Activated CD8-positive, alpha-beta memory T cell treated with anti-CD3 and anti-CD28 coated beads, Interleukin-2, amount 50 U/mL, for 48 hours (primary cell): ENCODE measurements around the gene ISOC1.

Experiments
- DNase-seq: peaks from one replicate; pipeline ENCODE4 v3.0.0-alpha.2; 2020

Gene ISOC1

GRCh38 chr5:129096382-129096991 is 1.9 kb downstream of the ISOC1 start:
- DNase-seq = no peak

DNA sequence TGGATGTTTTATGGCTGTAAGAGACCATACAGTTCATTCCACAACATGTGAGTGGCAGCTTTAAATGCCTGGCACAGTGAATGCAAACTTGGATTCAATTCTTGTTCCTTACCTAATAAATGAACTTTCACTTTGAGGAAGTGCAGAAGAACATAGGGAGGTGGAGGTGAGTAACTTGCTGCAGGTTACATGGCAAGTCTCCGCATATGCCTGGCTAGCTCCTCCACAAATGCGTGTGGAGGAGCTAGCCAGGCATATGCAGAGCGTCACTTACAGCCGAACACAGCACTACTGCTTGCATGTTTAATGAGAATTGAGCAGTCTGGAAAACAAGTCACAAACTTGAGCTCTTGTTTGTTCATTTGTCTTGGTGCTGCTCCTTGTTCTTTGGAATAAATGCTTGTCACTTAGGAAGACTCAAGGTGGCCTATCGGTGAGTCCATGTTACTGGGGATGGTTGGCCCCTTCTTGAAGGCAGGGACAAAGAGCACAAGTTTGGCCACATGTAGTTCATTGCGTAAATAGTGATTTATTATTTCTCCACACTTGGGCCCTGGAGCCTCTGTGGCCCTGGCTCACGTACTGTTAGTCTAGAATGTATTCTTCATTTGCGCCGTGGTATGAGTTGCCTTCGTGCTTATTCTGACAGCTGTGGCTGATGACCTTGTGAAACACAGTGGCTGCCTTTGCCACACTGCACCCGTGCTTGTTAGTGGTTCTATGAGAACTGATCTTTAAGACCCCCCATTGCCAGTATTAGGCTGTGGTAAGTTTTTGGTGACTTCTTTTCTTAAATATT is 3.1 kb downstream of the ISOC1 start:
- no peak for DNase-seq

- DNase-seq = no peak
Measured at GRCh38 chr5:129098488-129099183, 4.1 kb downstream of the ISOC1 start.

DNA sequence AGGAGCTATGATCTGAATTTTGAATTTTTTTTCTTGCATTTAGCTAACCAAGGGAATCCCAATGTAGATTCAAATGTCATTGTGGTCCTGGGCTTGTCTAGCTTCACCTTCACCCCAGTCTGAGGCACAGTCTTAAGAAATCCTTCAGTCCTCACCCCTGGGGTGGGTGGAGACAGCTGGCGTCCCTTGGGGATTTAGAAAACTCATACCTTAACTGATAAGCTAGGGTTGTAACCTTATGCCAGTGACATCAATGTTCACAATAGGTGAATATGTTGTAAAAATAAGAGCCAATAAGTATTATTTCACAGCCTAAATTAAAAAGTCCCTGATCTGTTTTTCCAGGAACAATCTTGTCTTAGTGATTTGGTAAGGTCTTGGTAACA is 4.6 kb downstream of the ISOC1 start:
- no peak for DNase-seq

DNA sequence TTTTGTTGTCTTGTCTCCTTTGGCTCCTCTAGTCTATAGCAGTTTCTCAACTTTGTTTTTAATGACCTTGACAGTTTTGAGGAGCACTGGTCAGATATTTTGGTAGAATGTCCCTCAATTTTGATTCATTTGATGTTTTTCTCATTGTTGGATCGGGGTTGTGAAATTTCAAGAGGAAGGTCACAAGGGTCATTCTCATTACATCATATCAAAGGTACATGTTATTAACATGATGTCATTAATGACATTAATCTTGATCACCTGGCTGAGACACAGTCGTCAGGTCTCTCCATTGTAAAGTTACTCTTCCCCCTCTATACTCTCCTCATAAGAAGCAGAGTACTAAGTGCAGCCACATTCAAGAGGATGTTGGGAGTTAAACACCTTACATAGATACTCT is 7.2 kb downstream of the ISOC1 start:
- DNase-seq = no peak

DNA sequence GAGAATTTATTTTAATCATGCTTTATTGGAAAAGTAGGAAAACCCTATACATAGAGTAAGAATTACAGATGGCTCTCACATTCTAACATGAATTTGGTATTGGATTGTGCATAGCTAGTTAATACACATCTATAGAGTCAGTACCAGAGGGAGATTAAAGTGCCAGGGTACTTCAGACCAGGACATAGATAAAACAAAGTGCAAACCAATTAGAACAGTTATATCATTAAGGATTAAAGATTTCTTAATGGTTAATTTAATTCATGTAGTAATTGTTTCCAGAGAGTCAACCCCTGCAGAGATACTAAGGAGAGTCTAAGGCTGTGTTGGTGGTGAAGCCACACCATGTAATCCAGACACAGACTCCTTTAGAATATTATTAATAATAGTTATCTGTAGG is 8.8 kb downstream of the ISOC1 start:
- no peak for DNase-seq

- DNase-seq = no peak
Measured at GRCh38 chr5:129104915-129105455, 10.4 kb downstream of the ISOC1 start.

GRCh38 chr5:129107637-129108036 is 13.1 kb downstream of the ISOC1 start:
- DNase-seq = no peak

GRCh38 chr5:129110742-129111141 is 16.2 kb downstream of the ISOC1 start:
- no peak for DNase-seq

GRCh38 chr5:129111351-129111750 is 16.8 kb downstream of the ISOC1 start:
- no peak for DNase-seq

GRCh38 chr5:129112295-129112694 is 17.7 kb downstream of the ISOC1 start:
- no peak for DNase-seq

- DNase-seq = no peak
Measured at GRCh38 chr5:129113867-129114266, 19.3 kb downstream of the ISOC1 start.

GRCh38 chr5:129114539-129115193 is 20.1 kb downstream of the ISOC1 start:
- DNase-seq = no peak

DNA sequence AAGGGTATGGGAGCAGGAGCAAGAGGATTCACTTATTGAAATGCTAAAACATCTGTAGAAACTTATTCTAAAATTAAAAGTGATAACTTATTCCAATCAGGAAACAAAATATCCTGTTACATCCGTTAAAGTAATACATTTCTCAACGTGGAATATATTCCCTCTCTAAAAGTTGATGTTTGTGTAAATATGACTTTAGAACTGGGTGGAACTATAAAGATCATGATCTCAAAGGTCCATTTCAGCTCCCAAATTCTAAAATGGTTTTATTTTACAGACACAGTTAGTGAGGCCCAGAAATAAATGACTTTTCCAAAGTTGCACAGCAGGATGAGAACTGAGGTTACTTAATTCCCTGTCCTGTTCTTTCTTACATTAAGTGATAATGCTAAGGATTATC is 21.1 kb downstream of the ISOC1 start:
- no peak for DNase-seq

DNA sequence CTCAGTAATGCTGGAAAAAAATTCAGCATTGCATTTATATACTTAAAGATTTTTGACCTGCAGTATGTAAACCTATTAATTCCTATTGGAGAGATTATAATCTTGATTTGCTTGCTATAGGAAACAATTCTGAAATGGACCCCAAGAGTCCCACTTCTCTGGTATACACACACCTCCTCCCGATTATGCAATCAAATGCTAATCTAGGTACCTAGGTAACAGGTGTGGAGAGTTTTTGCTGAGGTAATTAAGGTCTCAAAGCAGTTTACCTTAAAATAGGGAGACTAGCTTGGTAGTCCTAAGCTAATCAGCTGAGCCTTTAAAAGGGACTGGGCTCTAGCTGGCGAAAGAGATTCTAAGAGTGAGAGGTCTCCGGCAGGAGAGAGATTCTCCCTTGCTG is 22.2 kb downstream of the ISOC1 start:
- no peak for DNase-seq

- DNase-seq = no peak
Measured at GRCh38 chr5:129118405-129118804, 23.9 kb downstream of the ISOC1 start.

- DNase-seq = no peak
Measured at GRCh38 chr5:129118826-129119225, 24.3 kb downstream of the ISOC1 start.

- DNase-seq = no peak
Measured at GRCh38 chr5:129120158-129120581, 25.6 kb downstream of the ISOC1 start.

GRCh38 chr5:129122560-129122959 is 28.0 kb downstream of the ISOC1 start:
- DNase-seq = no peak

DNA sequence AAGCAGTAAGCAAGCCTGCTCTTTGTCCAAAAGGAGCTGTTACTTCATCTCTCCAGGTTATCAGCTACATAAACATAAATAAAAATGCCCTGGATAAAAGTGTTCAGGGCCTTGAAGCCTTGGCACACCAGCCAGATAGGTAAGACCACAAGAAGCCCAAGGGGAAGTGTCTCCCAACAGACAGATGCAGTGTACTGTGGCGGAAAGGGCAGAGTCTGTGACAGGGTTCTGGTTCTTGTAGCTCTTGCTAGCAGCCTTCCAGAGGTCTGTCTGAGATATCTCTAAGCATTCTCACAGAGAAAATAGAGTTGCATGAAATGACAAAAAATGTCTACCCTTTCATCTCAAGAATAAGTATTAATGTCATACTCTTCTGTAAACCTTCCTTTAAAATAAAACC is 30.1 kb downstream of the ISOC1 start:
- DNase-seq = no peak

DNA sequence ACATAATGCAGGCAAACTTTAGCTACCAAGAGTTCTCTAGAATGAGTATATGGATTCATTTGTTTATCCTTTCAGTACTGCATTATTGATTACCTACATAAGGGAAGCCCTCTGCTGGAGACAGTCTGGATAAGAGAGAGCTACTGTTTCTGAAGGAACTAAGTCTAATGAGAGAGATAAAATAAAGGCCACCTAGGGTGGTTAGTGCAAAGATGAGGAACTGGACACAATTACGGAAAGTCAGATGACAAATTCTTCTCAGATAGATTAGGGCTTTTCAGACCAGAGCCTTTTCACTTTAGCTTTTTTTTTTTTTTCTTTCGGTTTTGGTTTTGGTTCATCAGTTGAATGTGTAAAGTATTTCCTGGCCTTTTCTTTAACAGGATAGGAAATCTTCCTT is 31.3 kb downstream of the ISOC1 start:
- DNase-seq = no peak

GRCh38 chr5:129133553-129133952 is 39.0 kb downstream of the ISOC1 start:
- DNase-seq = no peak

DNA sequence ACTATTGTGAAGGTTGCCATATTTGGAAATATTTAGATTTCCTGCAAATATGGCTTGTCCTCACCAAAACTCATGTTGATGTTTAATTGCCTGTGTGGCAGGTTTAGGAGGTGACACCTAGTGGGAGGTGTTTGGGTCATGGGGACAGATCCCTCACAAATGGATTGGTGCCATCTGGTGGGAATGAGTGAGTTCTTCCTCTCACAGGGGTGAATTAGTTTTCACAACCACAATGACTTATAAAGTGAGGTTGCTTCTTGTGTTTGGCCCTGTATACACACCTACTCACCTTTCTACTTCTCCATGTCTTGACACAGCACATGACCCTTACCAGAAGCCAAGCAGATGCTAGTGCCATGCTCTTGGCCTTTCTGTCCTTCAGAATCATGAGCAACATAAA is 41.1 kb downstream of the ISOC1 start:
- no peak for DNase-seq
